CD14-positive monocyte (primary cell): ENCODE measurements around the gene USP3. TPM values are rescaled to one million over a fixed set of nuclear protein-coding genes. Genes with fewer than 3 reads are reported as not detected.

ENCODE experiments used
- DNase-seq, 3 donors: peaks; one replicate each; pipeline ENCODE4 v3.0.0-alpha.2; 2011 to 2022
- H2AFZ ChIP-seq: 2 replicates; pipeline ENCODE4 v1.6.0; 2012; ENCODE audit warnings: mild to moderate bottlenecking, low read depth, low read length, inconsistent platforms; ENCODE audit not compliant: insufficient read depth, poor library complexity, severe bottlenecking
- H3K27ac ChIP-seq, 2 donors: 1 replicate in 1 of 2; 2 replicates in 1 of 2; pipeline ENCODE4 v1.5.1; 2012 to 2013; ENCODE audit warnings: low read length in 2 of 2, control low read depth in 1 of 2, inconsistent platforms in 1 of 2, low read depth in 1 of 2, mild to moderate bottlenecking in 1 of 2
- H3K27me3 ChIP-seq, 2 donors: one replicate each; pipeline versions ENCODE4 v1.6.0 to v1.6.1; 2011 to 2013; ENCODE audit warnings: low read length in 2 of 2; ENCODE audit not compliant: control insufficient read depth in 2 of 2, insufficient read depth in 2 of 2
- H3K36me3 ChIP-seq, 2 donors: replicated peaks in 1 of 2; 1 replicate in 1 of 2; 2 replicates in 1 of 2; pipeline versions ENCODE4 v1.5.1 to v1.6.1; 2012 to 2013; ENCODE audit warnings: low read length in 2 of 2, control low read depth in 1 of 2, inconsistent platforms in 1 of 2, mild to moderate bottlenecking in 1 of 2; ENCODE audit not compliant: insufficient read depth in 2 of 2, control insufficient read depth in 1 of 2
- H3K4me1 ChIP-seq, 2 donors: 1 replicate in 1 of 2; 2 replicates in 1 of 2; pipeline versions ENCODE4 v1.5.1 to v1.6.1; 2012 to 2013; ENCODE audit warnings: low read length in 2 of 2, control low read depth in 1 of 2, inconsistent platforms in 1 of 2, mild to moderate bottlenecking in 1 of 2, moderate library complexity in 1 of 2; ENCODE audit not compliant: insufficient read depth in 2 of 2, control insufficient read depth in 1 of 2
- H3K4me2 ChIP-seq: replicated peaks from 2 replicates; pipeline ENCODE3; 2012; ENCODE audit warnings: low read length, moderate library complexity, mild to moderate bottlenecking; ENCODE audit not compliant: poor library complexity, severe bottlenecking; ENCODE audit errors: extremely low read depth
- H3K4me3 ChIP-seq, 3 experiments: fragments of 200-600 bp in 1 of 3; sonication (generic) in 1 of 3; replicated peaks in 1 of 3; 1 replicate in 2 of 3; 2 replicates in 1 of 3; pipeline ENCODE4 v1.5.1; 2011 to 2013; ENCODE audit warnings: low read length in 3 of 3, mild to moderate bottlenecking in 3 of 3, control low read depth in 2 of 3, low read depth in 2 of 3, inconsistent platforms in 1 of 3, moderate library complexity in 1 of 3
- H3K79me2 ChIP-seq: 2 replicates; pipeline ENCODE4 v1.6.0; 2012; ENCODE audit warnings: mild to moderate bottlenecking, control low read depth, inconsistent platforms, low read length, moderate library complexity; ENCODE audit not compliant: insufficient read depth
- H3K9ac ChIP-seq: 2 replicates; pipeline ENCODE4 v1.6.0; 2017; ENCODE audit warnings: low read length, mild to moderate bottlenecking; ENCODE audit not compliant: insufficient read depth, poor library complexity, severe bottlenecking
- H3K9me3 ChIP-seq, 2 donors: replicated peaks in 1 of 2; 1 replicate in 1 of 2; 2 replicates in 1 of 2; pipeline versions ENCODE4 v1.5.1 to v1.6.1; 2012 to 2013; ENCODE audit warnings: low read length in 2 of 2, control low read depth in 1 of 2; ENCODE audit not compliant: control insufficient read depth in 1 of 2, insufficient read depth in 1 of 2
- H4K20me1 ChIP-seq: 2 replicates; pipeline ENCODE4 v1.6.0; 2012; ENCODE audit warnings: mild to moderate bottlenecking, low read length, control low read depth, moderate library complexity; ENCODE audit not compliant: insufficient read depth
- H3K27ac Mint-ChIP-seq, 7 donors: one replicate each; pipeline ENCODE4 v1.8.0; 2020; ENCODE audit warnings: mild to moderate bottlenecking in 7 of 7, mixed read lengths in 7 of 7, moderate library complexity in 6 of 7, inconsistent platforms in 2 of 7
- H3K27me3 Mint-ChIP-seq, 3 donors: one replicate each; pipeline ENCODE4 v1.8.0; 2021 to 2022; ENCODE audit warnings: low read depth in 3 of 3, mild to moderate bottlenecking in 3 of 3, mixed read lengths in 3 of 3, moderate library complexity in 3 of 3, inconsistent platforms in 1 of 3
- H3K36me3 Mint-ChIP-seq, 2 donors: one replicate each; pipeline ENCODE4 v1.8.0; 2020; ENCODE audit warnings: mixed read lengths in 2 of 2, inconsistent platforms in 1 of 2, mild to moderate bottlenecking in 1 of 2
- H3K4me1 Mint-ChIP-seq: one replicate; pipeline ENCODE4 v1.8.0; 2020; ENCODE audit warnings: mild to moderate bottlenecking, mixed read lengths
- H3K4me3 Mint-ChIP-seq, 2 donors: one replicate each; pipeline ENCODE4 v1.8.0; 2020; ENCODE audit warnings: mild to moderate bottlenecking in 2 of 2, mixed read lengths in 2 of 2, moderate library complexity in 1 of 2
- H3K9me3 Mint-ChIP-seq, 7 donors: one replicate each; pipeline ENCODE4 v1.8.0; 2020 to 2022; ENCODE audit warnings: mixed read lengths in 7 of 7, mild to moderate bottlenecking in 6 of 7, moderate library complexity in 6 of 7, inconsistent platforms in 2 of 7
- CTCF ChIP-seq: fragments of 200-600 bp; IDR thresholded peaks from one replicate; pipeline ENCODE4 v1.8.0; 2022; ENCODE audit warnings: antibody characterized with exemption, mild to moderate bottlenecking
- WGBS: methylation state at CpG from one replicate; pipeline ENCODE4 v1.1.5; 2013; ENCODE audit warnings: missing lambda C conversion rate; ENCODE audit not compliant: insufficient coverage; 5-methylcytosine and 5-hydroxymethylcytosine counted together
- intact Hi-C, 2 donors: fragments of 100-400 bp; cut with micrococcal nuclease; formaldehyde crosslinking; loops; one replicate each; pipeline versions ENCODE4 v1.15.0 to v1.15.1; 2023
- polyA plus RNA-seq, 3 donors: library from polyadenylated mRNA; depleted of rRNA in 1 of 3; unstranded in 2 of 3; stranded (reverse) in 1 of 3; fragments of 300-500 nt in 2 of 3; fragments of >200 nt in 1 of 3; fragmentation: Illumina TruSeq in 2 of 3; gene quantifications; 1 replicate in 2 of 3; 2 replicates in 1 of 3; pipeline ENCODE4 v1.2.3, GENCODE V29; 2012 to 2021

The USP3 gene
- polyA plus RNA-seq, 3 donors = 91.4 to 167 (median 122) TPM

- no peaks in the 10 kb centered on the region for H3K9me3 Mint-ChIP-seq
- peak overlapping the region; percentile 38 for H3K9ac ChIP-seq
- no peaks in the 10 kb centered on the region for H3K79me2 ChIP-seq
- H3K4me1 ChIP-seq = peaks cover 27 to 42% of the 10 kb centered on the region in 2 donors
- no peak overlapping the region for H3K27ac ChIP-seq
- DNase-seq = no peak
- peak overlapping the region in 4 of 7 donors; percentile 20 to 61 (median 48) for H3K27ac Mint-ChIP-seq
- peak overlapping the region; percentile 80 to 91 for H3K4me3 Mint-ChIP-seq
- peaks cover 2 to 12% (median 8%) of the 10 kb centered on the region in 3 donors for H3K27me3 Mint-ChIP-seq
- H3K9me3 ChIP-seq = no peaks in the 10 kb centered on the region
- H3K36me3 ChIP-seq = no peaks in the 10 kb centered on the region
- intact Hi-C loops = loop anchor here in 1 of 2 donors (5.0 kb wide), 1 partner anchor 782 kb away; the partner anchor contains the start of gene PCLAF
- H3K4me3 ChIP-seq = peak overlapping the region; percentile 62 to 91 (median 74)
- peaks cover 46% of the 10 kb centered on the region for H3K4me1 Mint-ChIP-seq
- H4K20me1 ChIP-seq = peaks cover 27% of the 10 kb centered on the region
- H3K4me2 ChIP-seq = peak overlapping the region; percentile 89
- 6% methylated on average over 26 of the region's 26 CpGs for WGBS
- peak overlapping the region; percentile 90 for H2AFZ ChIP-seq
- H3K27me3 ChIP-seq = no peaks in the 10 kb centered on the region
- H3K36me3 Mint-ChIP-seq = peaks cover 2 to 9% of the 10 kb centered on the region in 2 donors
- no peak for TF ChIP-seq CTCF
Measured at GRCh38 chr15:63600001-63600615, 95.7 kb downstream of the USP3 start.

- Mint-ChIP-seq H3K36me3 (peaks cover 3 to 9% of the 10 kb centered on the region in 2 donors), H3K27me3 (peaks cover 2 to 11% (median 8%) of the 10 kb centered on the region in 3 donors), H3K4me1 (peaks cover 44% of the 10 kb centered on the region), H3K27ac (peak overlapping the region in 3 of 7 donors; percentile 42 to 71 (median 58)), H3K9me3 (no peaks in the 10 kb centered on the region), H3K4me3 (peak overlapping the region; percentile 91 to 94)
- Histone ChIP-seq H3K36me3 (no peaks in the 10 kb centered on the region), H3K4me3 (peak overlapping the region; percentile 68 to 91 (median 91)), H3K79me2 (no peaks in the 10 kb centered on the region), H3K27ac (peak overlapping the region in 1 of 2 donors; percentile 50), H2AFZ (peak overlapping the region; percentile 90), H3K9ac (peak overlapping the region; percentile 60), H3K4me2 (peak overlapping the region; percentile 89), H3K27me3 (no peaks in the 10 kb centered on the region), H3K4me1 (peaks cover 29 to 44% of the 10 kb centered on the region in 2 donors), H4K20me1 (peaks cover 27% of the 10 kb centered on the region), H3K9me3 (no peaks in the 10 kb centered on the region)
- no peak for TF ChIP-seq CTCF
- WGBS = under 1% methylated on average over 60 of the region's 60 CpGs
- peak; percentile 88 to 92 (median 89) for DNase-seq
- intact Hi-C loops = loop anchor here in 1 of 2 donors (5.0 kb wide), 1 partner anchor 782 kb away; the partner anchor contains the start of gene PCLAF
Measured at GRCh38 chr15:63600616-63601025, 96.2 kb downstream of the USP3 start.
